HEK293 (cell line): ENCODE results near the gene DNAH8.

ENCODE experiments used
- CTCF ChIA-PET: fragments of 350-600 bp; formaldehyde crosslinking; extraction: SDS; loops from one replicate; lab custom pipeline; 2021; ENCODE audit warnings: antibody characterized with exemption; lab: Yijun Ruan, JAX
- POLR2A ChIA-PET: fragments of 300-600 bp; formaldehyde crosslinking; extraction: SDS; loops from one replicate; lab custom pipeline; 2020; ENCODE audit warnings: antibody characterized with exemption, inconsistent platforms; lab: Yijun Ruan, JAX
- H3K27ac ChIP-seq: fragments of 200-500 bp; sonication (Bioruptor generic); 2 replicates; pipeline ENCODE4 v1.5.1; 2014; ENCODE audit warnings: low read depth, low read length, control low read depth, inconsistent platforms; ENCODE audit errors: extremely low read depth
- H3K36me3 ChIP-seq, 2 experiments: fragments of 200-500 bp in 1 of 2; sonication (Bioruptor generic) in 1 of 2; 1 replicate in 1 of 2; 2 replicates in 1 of 2; pipeline ENCODE4 v1.5.1; 2014 to 2017; ENCODE audit warnings: inconsistent platforms in 2 of 2, low read length in 2 of 2; ENCODE audit not compliant: control insufficient read depth in 2 of 2, insufficient read depth in 1 of 2
- H3K4me1 ChIP-seq: fragments of 200-500 bp; sonication (Bioruptor generic); 2 replicates; pipeline ENCODE4 v1.5.1; 2014; ENCODE audit warnings: mild to moderate bottlenecking, low read length, inconsistent platforms; ENCODE audit not compliant: control insufficient read depth, insufficient read depth
- H3K4me3 ChIP-seq: 2 replicates; pipeline ENCODE4 v1.5.1; 2011; ENCODE audit warnings: low read depth, mild to moderate bottlenecking, control low read depth, low read length, moderate library complexity
- H3K9me3 ChIP-seq: fragments of 200-500 bp; sonication (Bioruptor generic); 2 replicates; pipeline ENCODE4 v1.5.1; 2014; ENCODE audit warnings: low read depth, low read length, inconsistent platforms; ENCODE audit not compliant: control insufficient read depth, insufficient read depth
- GLI4 ChIP-seq: fragments of 450-650 bp; formaldehyde crosslinking; IDR thresholded peaks from 2 replicates; pipeline ENCODE4 v1.5.1; 2016; ENCODE audit warnings: missing biosample characterization, missing genetic modification characterization
- HIC1 ChIP-seq: fragments of 450-650 bp; formaldehyde crosslinking; IDR thresholded peaks from 2 replicates; pipeline ENCODE4 v1.5.1; 2016; ENCODE audit warnings: missing biosample characterization, missing genetic modification characterization
- KLF8 ChIP-seq: fragments of 450-650 bp; formaldehyde crosslinking; IDR thresholded peaks from 2 replicates; pipeline ENCODE4 v1.5.1; 2016; ENCODE audit warnings: missing biosample characterization, missing genetic modification characterization
- SETDB1 ChIP-seq: IDR thresholded peaks from one replicate; pipeline ENCODE4 v1.6.1; 2017; ENCODE audit warnings: mild to moderate bottlenecking, low read length, moderate library complexity, mixed read lengths; ENCODE audit not compliant: insufficient read length
- SP3 ChIP-seq: fragments of 450-650 bp; formaldehyde crosslinking; IDR thresholded peaks from 2 replicates; pipeline ENCODE4 v1.5.1; 2016; ENCODE audit warnings: missing biosample characterization, missing genetic modification characterization
- TCF7L2 ChIP-seq: IDR thresholded peaks from 2 replicates; pipeline ENCODE4 v1.6.1; 2011; ENCODE audit warnings: low read depth, mild to moderate bottlenecking, inconsistent platforms, low read length, moderate library complexity, borderline replicate concordance
- WT1 ChIP-seq: fragments of 450-650 bp; formaldehyde crosslinking; IDR thresholded peaks from 2 replicates; pipeline ENCODE4 v1.5.1; 2016; ENCODE audit warnings: missing biosample characterization, missing genetic modification characterization
- ZBTB44 ChIP-seq: fragments of 450-650 bp; IDR thresholded peaks from 2 replicates; pipeline ENCODE4 v1.5.1; 2018; ENCODE audit warnings: missing biosample characterization, mild to moderate bottlenecking, missing genetic modification characterization
- ZBTB8A ChIP-seq: fragments of 450-650 bp; formaldehyde crosslinking; IDR thresholded peaks from 2 replicates; pipeline ENCODE4 v1.5.1; 2016; ENCODE audit warnings: missing biosample characterization, missing genetic modification characterization
- ZEB2 ChIP-seq: fragments of 450-650 bp; formaldehyde crosslinking; IDR thresholded peaks from 2 replicates; pipeline ENCODE4 v1.5.1; 2016; ENCODE audit warnings: missing biosample characterization, missing genetic modification characterization
- ZFP3 ChIP-seq: fragments of 450-650 bp; formaldehyde crosslinking; IDR thresholded peaks from 2 replicates; pipeline ENCODE4 v1.5.1; 2016; ENCODE audit warnings: low read depth, missing biosample characterization, missing genetic modification characterization
- ZFP37 ChIP-seq: fragments of 450-650 bp; formaldehyde crosslinking; IDR thresholded peaks from 2 replicates; pipeline ENCODE4 v1.5.1; 2016; ENCODE audit warnings: missing biosample characterization, missing genetic modification characterization
- ZFP69B ChIP-seq: fragments of 450-650 bp; formaldehyde crosslinking; IDR thresholded peaks from 2 replicates; pipeline ENCODE4 v1.5.1; 2016; ENCODE audit warnings: missing biosample characterization, missing genetic modification characterization
- ZNF138 ChIP-seq: fragments of 450-650 bp; formaldehyde crosslinking; IDR thresholded peaks from 2 replicates; pipeline ENCODE4 v1.5.1; 2016; ENCODE audit warnings: missing biosample characterization, missing genetic modification characterization, borderline replicate concordance
- ZNF155 ChIP-seq: fragments of 450-650 bp; formaldehyde crosslinking; IDR thresholded peaks from 2 replicates; pipeline ENCODE4 v1.5.1; 2016; ENCODE audit warnings: missing biosample characterization, missing genetic modification characterization
- ZNF221 ChIP-seq: fragments of 450-650 bp; formaldehyde crosslinking; IDR thresholded peaks from 2 replicates; pipeline ENCODE4 v1.5.1; 2017; ENCODE audit warnings: missing biosample characterization, missing genetic modification characterization, borderline replicate concordance
- ZNF24 ChIP-seq: fragments of 450-650 bp; formaldehyde crosslinking; IDR thresholded peaks from 2 replicates; pipeline ENCODE4 v1.5.1; 2016; ENCODE audit warnings: missing biosample characterization, missing genetic modification characterization
- ZNF266 ChIP-seq: fragments of 450-650 bp; formaldehyde crosslinking; IDR thresholded peaks from 2 replicates; pipeline ENCODE4 v1.5.1; 2016; ENCODE audit warnings: missing biosample characterization, missing genetic modification characterization, low read depth
- ZNF341 ChIP-seq: fragments of 450-650 bp; formaldehyde crosslinking; IDR thresholded peaks from 2 replicates; pipeline ENCODE4; 2016; ENCODE audit warnings: low read depth, missing biosample characterization, missing genetic modification characterization
- ZNF423 ChIP-seq: fragments of 450-650 bp; formaldehyde crosslinking; IDR thresholded peaks from 2 replicates; pipeline ENCODE4 v1.5.1; 2016; ENCODE audit warnings: missing biosample characterization, missing genetic modification characterization
- ZNF426 ChIP-seq: fragments of 450-650 bp; formaldehyde crosslinking; IDR thresholded peaks from 2 replicates; pipeline ENCODE4 v1.5.1; 2017; ENCODE audit warnings: missing biosample characterization, missing genetic modification characterization, mild to moderate bottlenecking, inconsistent platforms, moderate library complexity
- ZNF529 ChIP-seq: fragments of 450-650 bp; formaldehyde crosslinking; IDR thresholded peaks from 2 replicates; pipeline ENCODE4 v1.5.1; 2017; ENCODE audit warnings: missing genetic modification characterization, missing biosample characterization; ENCODE audit not compliant: insufficient replicate concordance
- ZNF548 ChIP-seq: fragments of 450-650 bp; formaldehyde crosslinking; IDR thresholded peaks from 2 replicates; pipeline ENCODE4 v1.5.1; 2016; ENCODE audit warnings: missing biosample characterization, missing genetic modification characterization
- ZNF571 ChIP-seq: fragments of 450-650 bp; formaldehyde crosslinking; IDR thresholded peaks from 2 replicates; pipeline ENCODE4 v1.5.0; 2017; ENCODE audit warnings: missing biosample characterization, missing genetic modification characterization
- ZNF660 ChIP-seq: fragments of 450-650 bp; IDR thresholded peaks from 2 replicates; pipeline ENCODE4 v1.5.1; 2018; ENCODE audit warnings: missing biosample characterization, mild to moderate bottlenecking, missing genetic modification characterization
- ZNF664 ChIP-seq: fragments of 450-650 bp; formaldehyde crosslinking; IDR thresholded peaks from 2 replicates; pipeline ENCODE4 v1.5.1; 2016; ENCODE audit warnings: missing biosample characterization, missing genetic modification characterization
- ZNF776 ChIP-seq: fragments of 450-650 bp; formaldehyde crosslinking; IDR thresholded peaks from 2 replicates; pipeline ENCODE4 v1.5.0; 2017; ENCODE audit warnings: missing biosample characterization, missing genetic modification characterization, borderline replicate concordance
- TF ChIP-seq, protein P1 (sequence below): fragments of 450-650 bp; formaldehyde crosslinking; IDR thresholded peaks from 2 replicates; pipeline ENCODE4 v1.5.1; 2017; ENCODE audit warnings: missing biosample characterization, mild to moderate bottlenecking, missing genetic modification characterization, moderate library complexity
- TF ChIP-seq, protein P2 (sequence below): fragments of 450-650 bp; formaldehyde crosslinking; IDR thresholded peaks from 2 replicates; pipeline ENCODE4 v1.5.1; 2016; ENCODE audit warnings: missing biosample characterization, missing genetic modification characterization
- TF ChIP-seq, protein P3 (sequence below): fragments of 450-650 bp; formaldehyde crosslinking; IDR thresholded peaks from 2 replicates; pipeline ENCODE4; 2016; ENCODE audit warnings: missing biosample characterization, missing genetic modification characterization

DNAH8 gene

DNA sequence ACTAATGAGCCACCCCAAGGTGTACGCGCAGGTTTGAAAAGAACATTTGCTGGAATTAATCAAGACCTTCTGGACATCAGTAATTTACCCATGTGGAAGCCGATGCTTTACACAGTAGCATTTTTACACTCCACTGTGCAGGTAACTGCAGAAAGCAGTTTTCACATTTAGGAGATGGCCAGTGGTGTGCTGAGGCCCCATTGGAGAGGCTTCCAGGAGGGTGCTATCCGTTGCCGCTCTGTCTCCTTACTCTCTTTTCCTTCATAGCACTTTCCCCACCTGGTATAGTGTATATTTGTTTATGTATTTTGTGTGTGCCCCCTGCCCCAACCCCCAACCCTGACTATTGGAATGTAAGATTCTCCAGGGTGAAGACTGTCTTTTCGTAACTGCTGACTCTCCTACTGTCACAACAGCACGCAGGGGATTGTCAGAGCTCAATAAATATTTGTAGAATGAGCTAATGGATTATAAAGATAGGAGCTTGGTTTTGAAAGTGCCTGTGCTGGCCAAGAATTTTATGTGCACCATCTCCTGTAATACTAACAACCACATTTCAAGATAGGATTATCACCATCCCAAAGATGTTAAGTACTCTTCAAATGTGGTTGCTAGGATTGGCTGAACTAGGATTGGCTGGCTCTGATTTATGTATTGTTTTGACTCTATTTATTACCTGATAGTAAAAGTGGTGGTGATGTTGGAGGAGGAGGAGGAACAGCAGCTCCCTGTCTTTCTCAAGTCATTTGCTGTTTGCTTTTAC is 259.5 kb downstream of the DNAH8 start (continued):
- TF ChIP-seq TCF7L2 (peak; percentile 71; the same call in 1 of the 2 replicates), ZFP37 (tag by site-specific recombination) (0 out of 2 replicates have a peak, but pooled peaks have one; percentile 68), ZNF529 (tag by site-specific recombination) (peak; percentile 28), ZEB2 (peak; percentile 90), ZNF426 (tag by site-specific recombination) (no peak; the same call in 1 of the 2 replicates), ZNF776 (tag by site-specific recombination) (no peak), SETDB1 (no peak), GLI4 (no peak), ZNF660 (tag by site-specific recombination) (0 out of 2 replicates have a peak, but pooled peaks have one; percentile 26)

DNA sequence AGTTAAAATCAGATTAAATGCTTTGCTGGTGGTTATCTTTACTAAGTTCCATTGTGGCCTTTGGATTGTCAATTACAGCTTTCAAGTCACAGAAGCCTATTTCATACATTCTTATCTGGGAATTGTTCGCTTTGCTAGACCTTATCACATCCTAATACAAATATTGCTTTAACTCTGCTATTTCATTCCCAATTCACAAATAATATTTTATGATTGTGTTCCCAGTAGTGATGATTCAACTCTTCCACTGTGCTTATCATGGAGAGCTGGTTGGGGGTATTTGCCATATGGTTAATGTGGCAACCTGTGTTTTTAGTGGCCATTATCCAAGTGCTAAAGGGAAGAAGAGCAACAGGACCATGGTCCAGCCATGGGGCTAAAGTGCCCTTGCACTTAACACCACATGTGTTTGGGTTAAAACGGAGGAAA is 260.5 kb downstream of the DNAH8 start:
- ChIA-PET CTCF (interaction anchor here (0.7 to 10.6 kb wide), 9 partner anchors 11 to 330 kb away, joined by 3 to 167 read pairs (median 9); no protein-coding TSS in a partner anchor), POLR2A (interaction anchor here (1.7 kb wide), 1 partner anchor 139 kb away, joined by 5 read pairs; the partner anchor contains the start of gene SAYSD1)
- no peaks in the 10 kb centered on the region for H3K36me3 ChIP-seq
- H3K4me3 ChIP-seq = no peak overlapping the region
- H3K4me1 ChIP-seq = peaks cover 51% of the 10 kb centered on the region
- H3K27ac ChIP-seq = peak overlapping the region; percentile 82
- H3K9me3 ChIP-seq = no peaks in the 10 kb centered on the region
- TF ChIP-seq KLF8 (tag by site-specific recombination) = no peak
- peak; percentile 51; the same call in 1 of the 2 replicates for TF ChIP-seq ZNF24 (tag by site-specific recombination)
- TF ChIP-seq ZNF664 (tag by site-specific recombination) = no peak
- peak; percentile 38; the same call in 1 of the 2 replicates for TF ChIP-seq WT1 (tag by site-specific recombination)
- no peak for TF ChIP-seq ZFP69B (tag by site-specific recombination)
- TF ChIP-seq, protein P1, sequence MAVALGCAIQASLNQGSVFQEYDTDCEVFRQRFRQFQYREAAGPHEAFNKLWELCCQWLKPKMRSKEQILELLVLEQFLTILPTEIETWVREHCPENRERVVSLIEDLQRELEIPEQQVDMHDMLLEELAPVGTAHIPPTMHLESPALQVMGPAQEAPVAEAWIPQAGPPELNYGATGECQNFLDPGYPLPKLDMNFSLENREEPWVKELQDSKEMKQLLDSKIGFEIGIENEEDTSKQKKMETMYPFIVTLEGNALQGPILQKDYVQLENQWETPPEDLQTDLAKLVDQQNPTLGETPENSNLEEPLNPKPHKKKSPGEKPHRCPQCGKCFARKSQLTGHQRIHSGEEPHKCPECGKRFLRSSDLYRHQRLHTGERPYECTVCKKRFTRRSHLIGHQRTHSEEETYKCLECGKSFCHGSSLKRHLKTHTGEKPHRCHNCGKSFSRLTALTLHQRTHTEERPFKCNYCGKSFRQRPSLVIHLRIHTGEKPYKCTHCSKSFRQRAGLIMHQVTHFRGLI (tag by site-specific recombination) = no peak
- TF ChIP-seq, protein P2, sequence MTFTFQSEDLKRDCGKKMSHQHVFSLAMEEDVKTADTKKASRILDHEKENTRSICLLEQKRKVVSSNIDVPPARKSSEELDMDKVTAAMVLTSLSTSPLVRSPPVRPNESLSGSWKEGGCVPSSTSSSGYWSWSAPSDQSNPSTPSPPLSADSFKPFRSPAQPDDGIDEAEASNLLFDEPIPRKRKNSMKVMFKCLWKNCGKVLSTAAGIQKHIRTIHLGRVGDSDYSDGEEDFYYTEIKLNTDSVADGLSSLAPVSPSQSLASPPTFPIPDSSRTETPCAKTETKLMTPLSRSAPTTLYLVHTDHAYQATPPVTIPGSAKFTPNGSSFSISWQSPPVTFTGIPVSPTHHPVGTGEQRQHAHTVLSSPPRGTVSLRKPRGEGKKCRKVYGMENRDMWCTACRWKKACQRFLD (tag by site-specific recombination) = no peak
- no peak for TF ChIP-seq ZNF548 (tag by site-specific recombination)
- TF ChIP-seq ZNF155 (tag by site-specific recombination) = no peak
- no peak for TF ChIP-seq ZNF426 (tag by site-specific recombination)
- TF ChIP-seq, protein P3, sequence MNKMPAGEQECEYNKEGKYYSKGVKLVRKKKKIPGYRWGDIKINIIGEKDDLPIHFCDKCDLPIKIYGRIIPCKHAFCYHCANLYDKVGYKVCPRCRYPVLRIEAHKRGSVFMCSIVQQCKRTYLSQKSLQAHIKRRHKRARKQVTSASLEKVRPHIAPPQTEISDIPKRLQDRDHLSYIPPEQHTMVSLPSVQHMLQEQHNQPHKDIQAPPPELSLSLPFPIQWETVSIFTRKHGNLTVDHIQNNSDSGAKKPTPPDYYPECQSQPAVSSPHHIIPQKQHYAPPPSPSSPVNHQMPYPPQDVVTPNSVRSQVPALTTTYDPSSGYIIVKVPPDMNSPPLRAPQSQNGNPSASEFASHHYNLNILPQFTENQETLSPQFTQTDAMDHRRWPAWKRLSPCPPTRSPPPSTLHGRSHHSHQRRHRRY (tag by site-specific recombination) = no peak
- TF ChIP-seq ZNF221 (tag by site-specific recombination) = no peak
- TF ChIP-seq ZNF266 = no peak
- no peak for TF ChIP-seq ZNF571
- peak; percentile 10; the same call in 1 of the 2 replicates for TF ChIP-seq ZNF341 (tag by site-specific recombination)
- no peak for TF ChIP-seq HIC1 (tag by site-specific recombination)
- no peak for TF ChIP-seq ZNF138
- TF ChIP-seq SP3 = no peak
- no peak; the same call in 1 of the 2 replicates for TF ChIP-seq ZBTB8A (tag by site-specific recombination)
- no peak for TF ChIP-seq ZFP3 (tag by site-specific recombination)
- no peak for TF ChIP-seq ZNF423 (tag by site-specific recombination)
- no peak for TF ChIP-seq ZBTB44 (tag by site-specific recombination)
